ACHN (cell line): ENCODE results near the gene DGKZ.
A peak's percentile ranks its signal among the peaks of the same experiment; 100 is the strongest.

Experiments
- DNase-seq: peaks from one replicate; pipeline ENCODE4 v3.0.0-alpha.2; 2015
- in situ Hi-C: cut with HindIII; loops from 2 replicates; pipeline ENCODE4 v1.10.0; 2017; ENCODE audit warnings: low sequenced_read_pairs, low pct_ligation_motif_present, low pct_unique_long_range_greater_than_20kb

The DGKZ gene

DNA sequence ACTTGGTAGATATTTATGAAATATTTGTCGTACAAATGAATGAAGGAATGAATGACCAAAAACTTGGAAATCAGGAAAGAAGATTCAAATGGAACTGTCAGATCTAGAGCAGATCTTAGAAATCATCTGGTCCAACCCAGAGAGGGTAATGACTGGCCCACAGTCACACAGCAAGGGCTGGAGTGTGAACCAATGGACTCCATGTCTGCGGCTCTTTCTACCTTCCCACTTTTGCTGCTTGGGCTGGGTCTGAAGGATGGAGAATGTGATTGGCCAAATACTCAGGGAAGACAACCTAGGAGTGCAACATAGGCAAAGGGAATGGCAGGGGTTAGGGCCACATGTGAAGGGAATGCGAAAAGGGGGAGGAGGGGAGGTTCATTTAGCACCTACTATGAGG, 5.8 kb upstream of the DGKZ start:
- DNase-seq, result no peak
- in situ Hi-C loops, result no loop called here

DNA sequence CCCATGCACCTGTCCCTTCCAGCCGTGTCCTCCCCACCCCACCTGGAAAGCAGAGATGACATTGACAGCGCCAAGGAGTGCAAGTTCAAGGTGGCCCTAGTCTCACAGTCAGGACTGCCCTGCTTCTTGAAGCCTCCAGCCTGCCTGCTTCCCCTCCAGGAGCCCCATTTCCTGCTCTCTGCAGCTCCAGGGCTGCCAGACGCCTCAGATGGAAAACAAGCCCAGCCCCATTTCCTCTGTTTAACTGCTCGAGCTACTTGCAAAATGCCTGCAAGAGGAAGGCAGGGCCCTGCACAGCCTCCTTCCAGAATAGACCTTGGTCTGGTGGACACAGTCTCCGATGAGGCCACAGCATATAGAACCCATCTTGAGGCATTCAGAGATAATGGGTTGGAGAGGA, 5.0 kb upstream of the DGKZ start:
- in situ Hi-C loops, result no loop called here
- DNase-seq, result no peak

DNA sequence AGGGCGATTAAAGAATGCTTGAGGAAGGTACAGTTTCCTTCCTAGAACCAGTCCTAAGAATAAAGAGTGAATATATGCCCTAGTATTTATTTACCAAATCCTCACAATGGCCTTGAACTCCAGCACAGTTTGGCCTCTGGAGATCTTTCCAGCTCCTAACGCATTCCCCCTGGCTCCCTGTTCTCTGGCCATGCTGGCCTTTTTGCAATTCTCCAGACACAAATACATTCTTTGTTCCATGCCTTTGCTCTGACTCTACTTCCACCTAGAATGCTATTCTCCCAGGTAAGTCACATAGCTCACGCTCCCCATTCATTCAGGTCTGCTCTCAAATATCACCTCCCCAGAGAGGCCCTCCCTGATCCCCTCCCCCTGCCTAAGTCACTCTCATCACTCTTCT, 3.7 kb upstream of the DGKZ start:
- DNase-seq, result no peak
- in situ Hi-C loops, result no loop called here

DNA sequence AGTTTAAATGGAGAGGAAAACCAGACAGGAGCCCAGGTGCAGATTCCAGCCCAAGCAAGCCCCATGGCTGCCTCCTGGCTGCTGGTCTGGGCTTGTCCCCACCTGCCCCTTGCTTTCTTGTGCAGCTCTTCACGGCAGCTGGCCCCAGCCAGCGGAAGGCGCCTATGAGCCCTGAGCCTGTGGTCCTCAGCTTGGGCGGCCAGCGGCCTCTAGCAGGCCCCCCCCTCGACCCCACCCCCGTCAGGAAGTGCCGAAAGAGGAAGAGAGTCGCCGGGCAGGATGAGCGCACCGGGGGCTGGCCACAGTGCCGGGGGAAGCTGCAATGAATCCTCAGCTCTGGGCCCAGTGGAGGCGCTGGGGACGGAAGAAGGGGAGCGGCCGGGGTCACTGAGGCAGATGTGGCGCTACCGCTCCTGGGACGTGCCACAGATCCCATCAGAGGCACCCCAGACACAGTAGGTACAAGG, 2.1 kb upstream of the DGKZ start:
- in situ Hi-C loops, result no loop called here

DNA sequence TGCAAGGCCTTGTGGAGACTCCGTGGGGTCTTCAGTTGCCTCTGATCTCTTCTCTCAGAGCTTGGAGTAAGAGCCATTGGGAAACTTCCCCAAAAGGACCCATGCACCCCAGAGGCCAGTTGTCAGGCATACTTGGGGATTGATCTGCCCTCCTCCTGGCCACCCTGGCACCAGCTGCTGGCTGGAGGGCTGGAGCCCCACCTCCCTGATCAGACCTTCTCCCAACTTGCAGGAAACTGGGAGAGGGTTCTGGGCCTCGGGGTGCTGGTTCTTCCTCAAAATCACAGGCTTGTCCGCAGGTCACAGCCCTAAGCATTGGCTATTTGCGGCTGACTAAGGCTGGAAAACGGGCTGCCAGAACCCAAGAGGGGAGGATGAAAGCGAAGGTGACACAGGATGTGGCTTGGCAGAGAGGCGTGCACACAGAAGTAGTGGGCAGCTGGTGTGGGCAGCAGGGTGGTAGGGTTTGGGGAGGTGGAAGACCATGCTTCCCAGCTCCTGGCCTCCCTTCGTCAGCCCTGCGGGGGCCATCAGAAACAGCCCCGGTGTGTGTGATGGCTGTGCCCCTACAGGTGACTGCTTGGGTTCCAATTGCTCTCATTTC, 1.3 kb upstream of the DGKZ start:
- in situ Hi-C loops, result no loop called here
- no peak for DNase-seq

More for the DNA sequence above, 2.1 kb upstream of the DGKZ start:
- DNase-seq, result no peak

DNA sequence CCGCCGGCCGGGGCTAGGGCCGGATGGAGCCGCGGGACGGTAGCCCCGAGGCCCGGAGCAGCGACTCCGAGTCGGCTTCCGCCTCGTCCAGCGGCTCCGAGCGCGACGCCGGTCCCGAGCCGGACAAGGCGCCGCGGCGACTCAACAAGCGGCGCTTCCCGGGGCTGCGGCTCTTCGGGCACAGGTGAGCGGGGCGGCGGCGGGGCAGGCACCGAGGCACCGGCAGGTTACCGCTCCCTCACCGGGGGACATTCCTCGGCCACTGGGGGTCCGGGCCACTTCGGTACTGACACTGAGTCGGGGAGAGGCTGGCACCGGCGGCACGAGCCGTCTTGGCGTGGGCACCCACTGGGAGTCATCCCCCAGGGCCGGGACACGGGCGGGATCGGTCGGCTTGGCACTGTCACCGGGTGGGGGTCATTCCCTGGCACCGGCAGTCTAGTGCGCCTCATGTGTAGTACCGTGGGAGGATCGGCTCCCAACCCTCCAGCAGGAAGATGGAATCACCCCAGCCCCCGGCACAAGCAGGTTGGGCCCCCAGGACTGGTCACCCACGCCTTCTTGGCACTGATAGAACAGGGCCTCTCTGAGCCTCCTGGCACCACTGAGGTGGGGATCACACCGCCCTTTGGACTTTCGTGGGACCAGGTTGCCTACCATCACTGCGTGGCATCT, 511 bp downstream of the DGKZ start:
- in situ Hi-C loops, result no loop called here
- DNase-seq, result no peak

DNA sequence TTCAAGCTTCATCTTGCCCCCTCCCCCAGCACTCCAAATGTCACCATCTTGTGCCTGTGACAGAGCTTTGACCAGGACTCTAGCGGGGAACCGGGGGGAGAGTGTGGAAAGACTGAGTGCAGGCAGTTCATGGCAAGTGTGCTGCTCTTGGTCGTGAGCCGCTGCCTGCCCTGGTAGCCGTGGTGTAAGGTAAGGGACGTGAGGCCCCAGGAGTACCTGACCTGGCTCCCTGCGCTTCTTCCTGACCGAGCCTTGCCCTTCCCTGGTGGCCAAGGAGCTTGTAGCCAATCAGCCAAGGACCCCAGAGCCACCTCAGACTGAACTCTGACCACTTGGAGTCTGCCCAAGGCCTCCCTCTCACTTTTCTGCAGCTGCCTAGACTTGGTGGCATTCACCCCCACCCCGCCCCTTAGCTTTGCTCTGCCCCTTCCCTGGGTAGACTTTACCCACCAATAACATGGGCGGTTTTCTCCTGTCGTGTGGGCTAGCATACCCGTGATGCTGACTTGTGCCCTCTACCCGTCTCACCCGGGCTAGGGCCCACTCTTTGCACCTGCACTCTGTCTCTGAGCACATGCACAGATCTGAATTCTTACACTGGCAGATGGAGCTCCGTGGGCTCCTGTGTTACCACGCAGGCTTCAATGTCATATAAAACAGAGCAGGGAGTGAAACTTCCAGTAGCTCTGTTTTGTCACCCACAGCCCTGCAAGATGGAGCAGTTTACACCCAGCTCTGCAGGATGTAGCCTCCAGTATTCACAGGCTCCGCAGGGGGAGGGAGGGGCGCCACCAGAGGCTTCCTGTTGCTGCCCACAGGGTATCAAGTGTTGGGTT, 1.5 kb downstream of the DGKZ start:
- DNase-seq, result no peak
- in situ Hi-C loops, result no loop called here

DNA sequence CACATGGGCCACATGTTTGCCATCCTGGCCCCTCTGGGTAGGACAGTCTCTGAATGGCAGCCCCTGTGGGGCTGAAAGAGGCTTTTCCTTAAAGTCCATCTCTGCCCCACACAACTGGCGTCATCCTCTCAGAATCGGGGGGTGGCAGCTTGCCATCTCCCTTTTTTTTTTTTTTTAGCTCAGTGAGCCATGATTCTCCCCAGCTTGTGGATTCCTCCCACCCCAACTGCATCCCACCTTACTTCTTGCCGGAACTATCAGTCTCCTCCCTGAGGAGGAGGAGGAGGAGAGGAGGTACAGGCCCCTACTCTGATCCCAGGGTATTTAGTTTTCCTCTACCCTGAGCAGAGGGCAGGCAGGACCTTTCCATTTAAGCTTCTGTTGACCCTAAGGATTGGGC, 3.4 kb downstream of the DGKZ start:
- DNase-seq, result no peak
- in situ Hi-C loops, result no loop called here

DNA sequence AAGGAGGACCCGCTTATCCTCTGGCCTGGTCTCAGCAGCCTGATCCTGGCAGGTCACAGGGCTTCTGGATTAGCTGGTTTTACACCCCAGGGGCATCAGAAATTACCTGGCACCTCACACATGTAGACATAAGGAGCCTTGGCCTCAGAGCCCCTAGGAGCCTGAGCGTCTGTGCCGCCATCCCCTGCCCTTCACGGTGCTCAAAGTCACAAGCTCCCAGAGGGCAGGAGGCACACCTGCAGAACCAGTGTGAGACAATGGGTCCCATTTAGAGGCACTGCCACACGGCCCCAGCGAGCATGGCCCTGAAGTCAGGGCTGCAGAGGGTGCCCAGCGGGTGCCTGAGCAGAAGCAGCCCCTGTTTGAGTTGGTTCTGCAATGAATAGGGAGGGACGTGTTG, 3.9 kb downstream of the DGKZ start:
- in situ Hi-C loops, result no loop called here
- no peak for DNase-seq

DNA sequence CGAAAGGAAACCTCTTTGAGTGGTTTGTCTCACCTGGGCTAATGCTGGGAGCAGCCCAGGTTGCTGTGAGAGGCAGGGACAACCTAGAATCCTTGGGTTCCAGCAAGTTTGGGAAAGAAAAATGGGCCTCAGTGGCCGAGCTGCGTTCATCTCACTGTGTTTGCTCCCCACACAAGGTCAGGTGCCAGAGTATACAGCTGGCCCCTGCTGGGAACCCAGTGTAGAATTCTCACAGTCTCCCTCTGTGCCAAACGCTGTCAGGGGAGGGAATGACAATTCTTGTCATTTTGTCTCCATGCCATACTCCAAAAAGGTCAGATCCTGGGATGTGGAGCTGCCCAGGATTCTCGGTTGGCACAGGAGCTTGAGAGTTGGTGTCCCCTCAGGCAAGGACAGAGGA, 4.3 kb downstream of the DGKZ start:
- in situ Hi-C loops, result no loop called here
- no peak for DNase-seq

DNA sequence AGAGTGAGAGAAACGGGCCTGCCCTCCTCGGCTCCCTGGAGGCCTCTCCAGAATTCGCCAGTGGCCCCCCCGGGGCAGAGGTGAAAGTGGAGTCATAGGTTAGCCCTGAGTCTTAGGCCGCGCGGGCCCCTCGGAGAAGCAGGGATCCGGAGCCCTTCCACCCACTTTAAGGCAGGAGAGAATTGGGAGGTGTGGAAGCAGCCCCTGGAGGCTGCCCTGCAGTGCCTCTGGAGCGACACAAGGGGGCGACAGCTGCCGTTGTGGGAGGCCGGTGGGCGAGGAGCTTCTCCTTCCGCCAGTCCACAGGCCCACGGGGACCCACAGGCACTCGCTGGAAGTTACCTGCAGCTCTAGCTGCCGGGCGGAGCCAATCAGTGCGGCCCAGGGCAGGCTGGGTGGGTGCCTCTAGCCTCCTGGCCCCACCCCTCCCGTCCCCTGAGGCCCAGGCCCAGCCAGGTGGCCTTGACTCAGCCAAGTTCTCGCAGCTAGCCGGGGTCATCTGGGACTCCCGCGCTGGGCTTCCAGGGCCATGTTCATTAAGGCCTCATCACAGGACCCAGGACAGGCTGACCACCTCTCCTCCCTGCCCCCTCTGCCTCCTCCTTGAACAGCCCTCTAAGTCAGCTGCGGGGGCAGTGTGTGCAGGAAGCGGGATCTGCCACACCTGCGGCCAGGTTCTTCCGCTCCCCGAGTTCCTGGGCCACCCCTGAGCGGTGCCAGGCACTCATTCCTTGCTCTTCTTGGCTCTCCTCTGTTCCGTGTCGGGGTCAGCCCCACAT, 5.0 kb downstream of the DGKZ start:
- peak; percentile 33 for DNase-seq
- in situ Hi-C loops, result no loop called here

DNA sequence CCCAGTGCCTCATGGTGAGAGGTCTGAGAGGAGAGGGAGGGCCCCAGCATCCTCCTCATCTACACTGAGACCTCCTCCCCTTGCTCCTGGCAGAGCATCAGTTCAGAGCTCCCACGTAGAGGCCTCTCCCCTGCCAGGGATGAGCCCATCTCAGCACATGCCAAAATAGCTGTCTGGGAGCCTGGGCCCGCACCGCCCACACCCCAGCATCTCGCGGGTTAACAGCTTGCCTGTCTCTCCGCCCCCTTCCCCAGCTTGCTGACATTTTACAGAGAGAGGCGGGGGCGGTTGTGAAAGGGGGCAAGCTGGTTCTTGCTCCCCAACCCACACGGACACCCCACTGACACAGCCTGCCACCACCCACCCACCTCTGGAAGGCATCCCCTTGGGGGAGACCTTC, 6.4 kb downstream of the DGKZ start:
- no peak for DNase-seq
- in situ Hi-C loops, result no loop called here

DNA sequence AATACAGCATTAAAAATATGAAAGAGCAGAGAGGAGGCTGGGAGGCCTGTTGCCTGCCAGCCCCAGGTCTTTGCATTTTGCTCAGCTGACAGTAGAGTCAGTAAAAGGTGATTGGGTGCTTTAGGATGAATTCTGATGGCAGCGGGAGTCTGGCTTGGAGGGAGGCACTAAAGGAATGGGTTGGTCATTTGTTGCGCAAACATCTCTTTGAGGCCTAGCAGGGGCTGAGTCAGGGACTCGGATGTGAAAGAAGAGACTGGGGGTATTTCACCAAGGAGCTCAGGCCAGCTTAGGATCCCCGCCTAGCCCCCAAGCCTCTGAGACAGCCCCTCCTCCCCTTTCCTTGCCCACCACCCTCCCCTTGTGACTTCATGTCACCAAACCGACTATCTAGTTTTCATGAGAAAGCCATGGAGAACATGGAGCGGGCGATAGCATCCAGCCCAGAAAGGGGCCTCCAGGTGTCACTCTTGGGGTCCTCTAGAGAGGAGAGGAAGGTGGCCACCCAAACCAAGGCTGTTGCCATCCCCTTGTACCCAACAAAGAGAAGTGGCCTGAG, 9.7 kb downstream of the DGKZ start:
- no peak for DNase-seq
- in situ Hi-C loops, result no loop called here

DNA sequence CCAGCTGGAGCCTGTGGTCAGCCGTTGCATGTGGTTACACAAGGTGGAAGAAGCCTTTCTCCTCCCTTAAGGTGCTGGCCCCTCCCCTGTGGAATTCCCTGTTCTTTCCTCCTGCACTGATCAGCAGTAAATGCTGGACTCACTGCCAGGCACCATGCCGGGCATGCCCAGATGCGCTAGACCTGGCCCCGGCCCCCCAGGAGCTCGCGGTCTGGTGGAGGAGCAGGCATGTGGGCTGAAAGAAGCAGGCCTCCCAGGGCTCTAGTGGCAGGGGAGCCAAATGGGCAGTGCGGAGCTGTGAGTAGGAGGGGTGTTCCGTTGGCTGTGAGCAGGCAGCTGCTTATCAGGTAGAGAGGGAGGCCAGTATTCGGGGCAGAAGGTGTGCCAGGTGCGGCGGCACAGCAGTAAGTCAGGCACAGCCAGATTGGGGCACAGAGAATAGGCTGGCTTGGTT, 10.2 kb downstream of the DGKZ start:
- in situ Hi-C loops, result no loop called here
- DNase-seq, result no peak

DNA sequence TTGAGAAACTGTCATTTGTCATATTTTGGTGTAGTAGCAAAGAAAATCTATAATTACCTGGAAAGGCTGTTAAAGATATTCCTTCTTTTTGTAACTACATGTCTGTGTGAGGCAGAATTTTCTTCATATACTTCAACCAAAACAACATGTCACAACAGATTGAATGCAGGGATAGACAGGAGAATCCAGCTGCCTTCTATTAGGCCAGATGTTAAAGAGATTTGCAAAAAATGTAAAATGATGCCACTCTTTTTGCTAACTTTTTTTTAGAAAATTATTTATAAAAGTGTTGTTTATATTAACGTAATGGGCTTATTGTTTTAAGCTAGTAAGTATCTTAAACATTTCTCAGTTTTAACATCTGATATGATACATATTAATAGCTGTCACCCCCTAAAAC, 12.7 kb downstream of the DGKZ start:
- no peak for DNase-seq
- in situ Hi-C loops, result no loop called here

DNA sequence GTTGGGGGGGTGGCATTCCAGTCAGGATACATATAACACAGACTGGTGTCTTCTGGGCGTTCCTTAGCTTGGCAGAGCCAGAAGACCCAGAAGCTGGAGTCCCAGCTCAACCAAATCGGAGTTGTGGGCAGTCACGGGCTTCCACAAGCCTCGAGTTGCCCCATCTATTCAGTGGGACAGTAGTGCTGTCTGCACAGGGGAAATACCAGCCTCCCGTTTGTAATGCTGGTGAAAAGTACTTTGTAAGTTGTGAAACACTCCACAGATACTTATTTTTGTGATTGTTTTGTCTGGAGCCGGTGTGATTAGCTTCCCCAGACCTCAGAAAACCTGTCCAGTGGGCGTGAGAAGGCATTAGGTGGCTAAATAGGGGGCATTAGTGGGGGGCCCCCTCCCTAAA, 13.6 kb downstream of the DGKZ start:
- no peak for DNase-seq
- in situ Hi-C loops, result no loop called here

DNA sequence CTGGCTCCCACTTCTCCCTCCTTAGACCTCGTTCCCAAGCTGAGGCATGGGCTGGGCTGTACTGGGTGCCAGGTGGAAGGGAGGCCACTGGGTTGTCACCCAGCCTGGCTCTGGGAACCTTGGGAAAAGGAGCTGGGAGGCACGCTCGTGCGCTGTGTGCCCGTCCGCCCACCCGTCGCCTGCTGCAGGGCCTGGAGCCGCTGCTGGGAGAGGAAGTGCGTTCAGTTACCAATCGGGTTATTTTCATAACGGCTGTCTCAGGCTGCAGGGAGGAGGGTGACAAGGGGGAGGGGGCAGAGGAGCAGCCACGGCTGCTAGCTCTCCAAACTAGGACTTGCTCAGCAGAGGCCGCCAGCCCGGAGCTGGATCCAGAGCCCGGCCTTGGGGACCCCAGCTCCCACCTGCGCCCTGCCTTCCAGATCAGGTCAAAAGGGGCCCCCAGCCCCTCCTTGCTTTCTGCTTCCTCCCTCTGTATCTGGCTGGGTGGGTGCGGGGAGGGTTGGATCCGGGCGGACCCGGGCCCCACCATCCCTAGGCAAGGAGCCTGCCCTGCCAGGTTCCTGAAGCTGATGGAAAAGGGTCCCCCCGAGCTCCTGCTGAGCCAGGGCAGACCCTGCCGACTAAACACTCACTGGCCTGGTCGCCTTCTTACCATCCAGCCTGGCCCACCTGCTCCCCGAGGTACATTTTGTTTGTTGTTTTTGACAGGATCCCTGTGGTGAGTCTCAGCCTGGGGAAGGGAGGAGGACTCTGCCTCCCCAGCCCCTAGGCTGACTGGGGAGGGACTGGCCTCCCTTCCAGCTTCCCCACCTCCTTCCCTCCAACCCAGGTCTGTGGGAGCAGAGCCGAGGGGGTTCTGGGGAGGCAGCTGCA, 14.3 kb downstream of the DGKZ start:
- no peak for DNase-seq
- in situ Hi-C loops, result no loop called here
